HT1080 (cell line): ENCODE measurements around the gene OR1S2. TPM values are rescaled to one million over a fixed set of nuclear protein-coding genes. Genes with fewer than 3 reads are reported as not detected.
"Not testable (repeated sequence)": the region's sequence is repeated elsewhere in the genome, so short reads cannot be mapped to it uniquely, and the experiment has no call there.

Source experiments
- DNase-seq: peaks from one replicate; pipeline ENCODE4 v3.0.0-alpha.2; 2015; ENCODE audit warnings: low read depth
- polyA plus RNA-seq, 2 experiments: library from polyadenylated mRNA; depleted of rRNA; stranded (reverse); fragments of >200 nt; gene quantifications; 2 replicates each; pipeline ENCODE4 v1.2.3, GENCODE V29; 2015
- total RNA-seq: library from RNA; depleted of rRNA; stranded (reverse); fragments of >200 nt; shearing (Covaris generic); gene quantifications from 2 replicates; pipeline ENCODE4 v1.2.3, GENCODE V29; 2014; rRNA removed

The OR1S2 gene, protein sequence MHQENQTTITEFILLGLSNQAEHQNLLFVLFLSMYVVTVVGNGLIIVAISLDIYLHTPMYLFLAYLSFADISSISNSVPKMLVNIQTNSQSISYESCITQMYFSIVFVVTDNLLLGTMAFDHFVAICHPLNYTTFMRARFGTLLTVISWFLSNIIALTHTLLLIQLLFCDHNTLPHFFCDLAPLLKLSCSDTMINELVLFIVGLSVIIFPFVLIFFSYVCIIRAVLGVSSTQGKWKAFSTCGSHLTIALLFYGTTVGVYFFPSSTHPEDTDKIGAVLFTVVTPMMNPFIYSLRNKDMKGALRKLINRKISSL
- total RNA-seq: not detected in 2 replicates
- polyA plus RNA-seq (2015; cell fraction: cytosol; rRNA removed): not detected in 2 replicates
- polyA plus RNA-seq (2015; cell fraction: nucleus; rRNA removed): not detected in 2 replicates

DNA sequence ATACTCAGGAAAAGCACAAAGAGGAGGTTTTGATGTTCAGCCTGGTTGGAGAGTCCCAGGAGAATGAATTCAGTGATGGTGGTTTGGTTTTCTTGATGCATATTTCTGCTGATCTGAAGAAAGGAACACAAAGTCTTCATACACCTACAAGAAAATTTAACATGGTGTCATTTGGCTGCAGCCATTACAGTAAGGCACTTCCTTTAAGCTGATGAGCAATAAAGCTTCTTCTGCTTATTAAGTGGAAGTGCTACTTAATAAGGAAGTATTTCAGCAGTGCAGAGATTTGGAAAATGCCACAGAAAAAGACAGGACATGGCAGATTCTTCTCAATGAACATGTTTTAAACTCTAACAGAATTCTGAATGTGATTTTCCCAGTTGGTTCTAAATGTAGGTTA is at the start of gene OR1S2:
OR1S2 (minus strand) TSS at position 101 of the 400 bp plus-strand sequence; CDS start at position 101, 0 bp downstream.
- no peak for DNase-seq

DNA sequence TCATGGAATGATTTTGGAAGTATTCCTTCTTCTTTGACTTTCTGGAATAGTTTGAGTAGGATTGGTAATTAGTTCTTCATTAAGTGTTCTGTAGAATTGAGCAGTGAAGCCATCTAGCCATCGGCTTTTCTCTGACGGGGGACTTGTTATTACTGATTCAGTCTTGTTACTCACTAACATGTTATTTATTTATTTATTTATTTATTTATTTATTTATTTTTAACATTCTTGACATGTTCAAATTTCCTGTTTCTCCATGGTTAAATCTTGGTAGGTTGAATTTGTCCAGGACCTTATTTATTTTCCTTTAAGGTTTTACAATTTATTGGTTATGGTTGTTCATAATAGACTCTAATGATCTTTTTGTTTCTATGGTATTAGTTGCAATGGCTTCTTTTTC is 40.0 kb upstream of the OR1S2 start:
- DNase-seq: no peak

DNA sequence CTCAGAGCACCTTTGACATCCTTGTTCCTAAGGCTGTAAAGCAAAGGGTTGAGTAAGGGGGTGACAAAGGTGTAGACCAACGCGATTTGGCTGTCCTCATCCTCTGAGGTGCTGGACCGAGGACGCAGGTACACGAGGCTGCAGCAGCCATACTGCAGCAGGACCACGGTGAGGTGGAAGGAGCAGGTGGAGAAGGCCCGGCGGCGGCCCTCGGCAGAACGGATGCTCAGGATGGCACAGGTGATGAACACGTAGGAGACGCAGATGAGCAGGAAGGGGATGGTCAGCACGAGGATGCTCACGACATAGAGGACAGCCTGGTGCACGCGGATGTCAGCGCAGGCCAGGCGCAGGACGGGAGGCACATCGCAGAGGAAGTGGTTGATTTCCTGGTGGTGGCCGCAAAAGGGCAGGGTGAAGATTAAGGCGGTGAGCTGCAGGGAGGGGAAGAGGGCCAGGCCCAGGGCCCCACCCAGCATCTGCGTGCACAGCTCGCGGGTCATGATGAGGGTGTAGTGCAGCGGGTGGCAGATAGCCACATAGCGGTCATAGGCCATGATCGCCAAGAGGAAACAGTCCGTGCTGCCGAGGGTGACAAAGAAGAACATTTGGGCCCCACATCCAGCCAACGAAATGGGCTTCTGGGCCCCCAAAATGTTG is 24.1 kb upstream of the OR1S2 start:
- no peak for DNase-seq

DNA sequence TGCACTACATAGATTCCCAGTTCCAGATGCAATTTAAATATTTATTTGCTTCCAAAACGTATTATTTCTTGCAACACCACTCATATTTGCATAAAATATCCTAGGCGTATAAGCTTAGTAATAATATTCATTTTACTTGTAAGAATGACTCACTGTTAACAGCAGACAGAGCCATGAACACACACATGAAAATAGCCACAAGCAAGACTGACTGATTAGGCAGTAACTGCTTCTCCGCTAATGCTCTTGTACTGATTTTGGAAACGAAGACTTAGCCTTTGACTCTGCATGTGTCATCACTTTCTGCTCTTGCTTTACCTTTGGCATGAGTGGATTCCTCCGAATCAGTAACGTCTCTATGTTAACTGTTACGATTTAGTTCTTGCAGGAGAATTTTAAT is 18.8 kb upstream of the OR1S2 start:
- no peak for DNase-seq

DNA sequence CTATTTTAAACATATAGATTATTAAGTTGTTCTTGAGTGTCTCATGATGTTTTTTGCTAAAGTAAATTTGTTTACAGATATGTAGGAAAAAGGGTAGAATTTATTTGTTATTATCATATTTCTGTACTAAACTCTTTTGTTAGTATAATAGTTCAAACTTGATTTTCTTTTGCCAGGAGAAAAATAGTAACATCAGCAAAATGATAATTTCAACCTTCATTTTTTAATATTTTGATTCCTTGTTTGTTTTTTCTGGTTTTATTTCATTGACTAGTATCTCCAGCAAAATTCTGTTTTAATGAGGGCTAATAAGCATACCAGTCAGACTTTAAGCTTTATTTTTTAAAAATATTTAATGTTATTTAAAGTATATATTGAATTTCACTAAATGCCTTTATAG is 12.5 kb upstream of the OR1S2 start:
- no peak for DNase-seq

DNA sequence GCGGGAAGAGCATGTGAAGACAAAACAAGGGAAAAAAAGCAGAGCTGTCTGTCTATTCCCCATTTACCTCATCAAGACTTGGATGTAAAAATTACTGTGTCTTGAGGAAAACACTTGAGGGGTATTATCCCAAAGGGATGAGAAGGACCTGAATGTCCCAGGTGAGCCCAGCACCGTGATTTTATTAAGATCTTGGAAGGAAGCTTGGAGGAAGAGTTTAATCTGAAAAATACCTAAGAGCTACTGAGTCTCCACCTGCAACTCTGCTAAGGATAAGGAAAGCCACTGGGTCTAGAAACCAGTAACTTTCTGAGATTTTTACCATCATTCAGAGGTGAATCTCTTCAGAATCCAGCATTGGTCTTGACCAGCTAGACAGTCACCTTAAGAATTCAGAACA is 8.5 kb upstream of the OR1S2 start, which contains the start of gene OR1S1:
OR1S1 (plus strand) TSS at position 301 of the 400 bp plus-strand sequence.
- not testable (repeated sequence) for DNase-seq

DNA sequence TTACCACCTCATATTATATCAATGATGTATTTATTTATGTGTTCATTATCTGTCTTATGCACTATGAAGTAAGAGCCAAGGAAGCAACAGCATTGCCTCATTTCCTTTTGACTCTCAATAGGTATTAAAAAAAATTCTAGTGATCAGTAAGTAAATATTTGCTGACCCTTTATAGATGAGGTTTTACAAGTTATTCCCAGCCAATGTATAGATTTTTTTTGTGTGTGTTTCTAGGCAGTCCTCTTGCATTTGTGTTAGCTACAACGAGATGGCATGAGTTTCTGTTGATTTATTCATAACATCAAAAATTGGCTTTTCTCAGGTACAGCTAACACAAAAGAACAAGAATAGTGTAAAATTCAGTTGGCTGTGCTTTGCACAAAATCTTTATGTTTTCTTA is 4.7 kb downstream of the OR1S2 start:
- DNase-seq: no peak

DNA sequence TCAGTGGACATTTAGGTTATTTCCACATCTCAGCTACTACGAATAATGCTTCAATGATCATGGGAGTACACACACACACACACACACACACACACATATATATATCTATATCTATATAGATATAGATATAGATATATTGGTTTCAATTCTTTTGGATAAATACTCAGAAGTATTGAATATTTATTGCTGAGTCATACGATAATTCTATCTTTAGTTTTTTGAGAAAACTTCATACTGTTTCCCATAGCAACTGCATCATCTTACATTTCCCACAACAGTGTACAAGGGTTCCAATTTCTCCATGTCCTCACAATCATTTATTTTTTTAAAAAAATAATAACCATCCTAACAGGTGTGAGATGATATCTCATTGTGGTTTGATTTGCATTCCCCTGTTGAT is 8.0 kb downstream of the OR1S2 start:
- DNase-seq: no peak

DNA sequence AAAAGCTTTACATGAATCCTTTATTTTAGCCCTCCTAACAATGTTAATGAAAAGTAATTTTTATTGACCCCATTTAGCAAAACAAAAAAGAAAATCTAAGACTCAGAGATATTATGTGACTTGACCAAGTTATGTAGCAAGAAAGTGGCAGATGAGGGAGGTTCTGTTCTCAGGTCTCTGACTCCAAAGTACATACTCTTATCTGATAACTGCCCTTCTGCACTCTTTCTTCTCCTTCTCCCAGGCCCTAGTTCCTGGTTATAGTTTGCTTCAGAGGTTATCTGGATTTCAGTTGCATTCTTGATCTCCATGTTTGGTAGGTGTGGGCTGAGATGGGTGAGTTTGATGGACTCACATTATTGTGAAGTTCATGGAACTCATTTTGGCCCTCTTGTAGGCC is 10.6 kb downstream of the OR1S2 start:
- no peak for DNase-seq

DNA sequence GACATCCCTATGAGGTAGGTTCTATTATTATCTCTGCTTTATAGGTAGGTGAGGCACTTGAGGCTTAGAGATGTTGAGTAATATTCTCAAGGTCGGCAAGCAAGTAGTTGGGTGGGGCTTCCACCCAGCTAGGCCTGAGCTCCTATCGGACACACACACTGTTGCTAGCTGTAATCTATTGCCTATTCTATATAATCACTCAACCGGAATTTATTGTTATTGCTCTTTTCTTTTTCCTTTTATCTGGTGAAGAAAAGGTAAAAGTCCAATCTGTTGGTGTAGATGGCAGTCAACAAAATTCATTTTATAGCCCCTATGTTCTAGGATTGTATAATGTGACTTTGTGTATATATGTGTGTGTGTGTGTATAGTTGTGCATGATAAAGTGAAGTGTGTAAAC is 11.7 kb downstream of the OR1S2 start:
- DNase-seq: no peak

DNA sequence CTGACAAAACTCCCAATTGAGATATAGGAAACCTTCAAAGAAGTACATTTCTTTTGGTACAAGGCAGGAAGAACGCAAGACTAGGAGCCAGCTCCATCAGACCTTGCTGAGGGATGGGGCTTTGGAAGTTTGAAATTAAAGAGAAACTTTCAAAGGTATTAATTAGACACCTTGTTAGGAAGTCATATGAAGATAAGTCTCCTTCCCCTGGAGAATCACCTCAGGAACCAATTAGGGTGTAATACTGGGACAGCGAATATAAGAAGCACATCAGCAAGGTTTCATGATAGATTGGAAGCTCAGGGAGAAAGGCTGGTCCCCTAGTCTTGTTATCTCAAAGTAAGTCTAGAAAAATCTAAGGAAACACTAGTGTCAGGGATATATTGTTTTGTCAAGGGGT is 15.2 kb downstream of the OR1S2 start, which contains the start of gene OR9Q2:
OR9Q2 (plus strand) TSS at position 301 of the 400 bp plus-strand sequence. CDS start 1,421 bp downstream, outside the sequence.
- DNase-seq: no peak

DNA sequence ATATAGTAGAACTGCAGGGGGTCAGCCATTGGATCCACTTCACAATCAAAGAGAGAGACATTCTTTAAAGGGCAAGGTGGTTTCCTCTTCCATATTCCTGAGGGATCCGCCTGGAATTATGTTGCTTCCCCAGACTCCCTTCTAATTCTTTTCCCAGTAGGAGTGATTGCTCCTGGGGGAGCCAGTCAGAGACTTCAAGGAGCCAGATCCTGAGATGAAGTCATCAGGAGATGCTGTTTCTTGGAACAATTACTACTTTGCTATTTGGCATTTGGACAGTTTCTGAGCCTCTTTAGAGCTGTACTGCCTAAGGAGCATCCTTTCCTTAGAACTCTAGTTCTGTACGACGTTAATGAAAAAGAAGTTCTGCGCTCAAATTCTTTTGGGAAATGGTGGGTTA is 17.0 kb downstream of the OR1S2 start:
- DNase-seq: no peak

DNA sequence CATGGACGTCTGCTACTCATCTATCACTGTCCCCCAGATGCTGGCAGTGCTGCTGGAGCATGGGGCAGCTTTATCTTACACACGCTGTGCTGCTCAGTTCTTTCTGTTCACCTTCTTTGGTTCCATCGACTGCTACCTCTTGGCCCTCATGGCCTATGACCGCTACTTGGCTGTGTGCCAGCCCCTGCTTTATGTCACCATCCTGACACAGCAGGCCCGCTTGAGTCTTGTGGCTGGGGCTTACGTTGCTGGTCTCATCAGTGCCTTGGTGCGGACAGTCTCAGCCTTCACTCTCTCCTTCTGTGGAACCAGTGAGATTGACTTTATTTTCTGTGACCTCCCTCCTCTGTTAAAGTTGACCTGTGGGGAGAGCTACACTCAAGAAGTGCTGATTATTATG is 24.3 kb downstream of the OR1S2 start:
- no peak for DNase-seq

DNA sequence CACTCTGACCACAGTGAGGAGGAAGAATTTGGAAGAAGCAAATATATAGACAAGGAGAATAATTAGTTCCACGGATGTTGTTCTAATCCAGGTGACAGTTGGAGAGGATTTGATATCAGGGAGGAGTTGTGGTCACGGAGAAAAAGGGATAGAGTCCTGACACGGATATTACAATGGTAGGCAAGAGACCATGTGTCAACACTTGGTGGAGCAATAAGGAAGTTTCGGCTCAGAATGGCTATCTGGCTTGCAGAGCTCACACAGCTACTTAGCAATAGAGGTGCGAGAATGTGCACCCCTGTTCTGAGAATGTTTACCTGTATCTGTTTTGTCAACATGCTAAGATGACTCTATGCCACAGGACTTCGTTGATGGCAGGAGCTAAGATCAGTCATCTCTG is 25.5 kb downstream of the OR1S2 start:
- no peak for DNase-seq

DNA sequence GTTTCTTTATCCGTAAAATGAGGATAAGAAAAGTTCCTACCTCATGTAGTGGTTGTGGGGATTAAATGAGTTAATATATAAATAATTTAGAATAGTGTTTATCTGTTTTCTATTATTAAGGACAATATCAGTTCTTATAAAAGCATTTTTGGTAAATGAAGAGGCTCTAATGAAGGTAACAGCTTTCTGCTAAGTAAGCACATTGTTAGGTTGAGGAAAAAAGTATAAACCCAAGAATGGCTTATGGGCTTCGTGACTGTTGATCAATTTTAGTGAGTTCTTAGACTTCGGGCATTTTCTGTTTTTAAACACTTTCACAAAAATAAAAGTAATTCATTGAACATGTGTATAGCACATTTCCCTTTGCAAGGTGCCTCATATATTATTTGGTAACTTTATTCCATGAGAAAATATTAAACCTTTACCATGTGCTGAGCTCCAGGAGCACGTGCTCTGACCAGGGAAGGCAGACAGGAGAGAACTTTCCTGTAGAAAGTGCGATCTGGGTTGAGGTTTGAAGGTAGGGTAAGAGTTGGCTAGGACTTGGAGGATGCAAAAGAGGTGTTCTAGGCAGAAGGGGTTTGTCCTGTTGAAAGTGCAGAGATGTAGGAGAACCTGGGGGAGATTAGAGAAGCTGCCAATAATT is 26.4 kb downstream of the OR1S2 start:
- no peak for DNase-seq

DNA sequence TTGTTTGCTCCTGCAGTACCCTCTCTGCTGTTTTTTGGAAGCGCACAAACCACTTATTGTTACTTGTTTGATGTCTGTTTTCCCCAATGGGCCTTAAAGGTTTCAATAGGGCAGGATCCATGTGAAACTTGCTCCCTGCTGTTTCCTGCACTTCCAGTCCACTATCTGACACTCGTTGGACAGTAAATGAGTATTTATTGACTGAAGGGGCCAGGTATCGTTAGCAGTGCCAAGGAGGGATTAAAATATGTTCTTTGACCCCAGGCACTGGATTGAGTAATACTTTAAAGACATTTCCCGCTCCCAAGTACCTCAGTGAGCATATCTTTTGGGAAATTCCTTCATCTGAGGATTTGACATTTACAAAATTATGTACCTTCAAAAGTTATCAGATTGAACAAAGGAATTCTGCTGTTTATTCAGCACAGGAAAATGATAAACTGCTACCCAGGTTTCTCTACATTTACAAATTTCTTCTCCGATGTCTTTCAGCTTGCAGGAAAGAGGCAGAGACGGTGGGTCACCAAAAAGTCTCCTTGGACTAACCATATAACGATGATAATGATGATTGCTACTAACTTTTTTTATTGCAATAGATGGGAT is 38.3 kb downstream of the OR1S2 start:
- DNase-seq: no peak

DNA sequence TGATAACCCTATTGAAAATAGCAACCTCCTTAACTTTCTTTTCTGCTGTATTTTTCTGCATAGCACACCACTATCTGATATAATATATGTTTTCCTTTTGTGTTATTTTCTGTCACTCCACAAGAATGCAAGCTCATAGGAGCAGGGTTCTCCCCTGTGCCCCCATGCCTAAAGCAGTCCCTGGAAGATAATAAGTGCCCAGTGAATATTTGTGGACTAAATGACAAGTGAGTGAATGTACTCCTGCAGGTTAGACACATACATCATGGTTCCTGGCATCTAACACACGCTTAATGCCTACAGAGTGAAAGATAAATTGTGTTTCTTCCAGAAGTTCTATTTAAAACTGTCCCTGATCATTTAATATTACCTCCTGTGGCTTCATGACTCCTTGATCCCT is 39.0 kb downstream of the OR1S2 start:
- DNase-seq: no peak

DNA sequence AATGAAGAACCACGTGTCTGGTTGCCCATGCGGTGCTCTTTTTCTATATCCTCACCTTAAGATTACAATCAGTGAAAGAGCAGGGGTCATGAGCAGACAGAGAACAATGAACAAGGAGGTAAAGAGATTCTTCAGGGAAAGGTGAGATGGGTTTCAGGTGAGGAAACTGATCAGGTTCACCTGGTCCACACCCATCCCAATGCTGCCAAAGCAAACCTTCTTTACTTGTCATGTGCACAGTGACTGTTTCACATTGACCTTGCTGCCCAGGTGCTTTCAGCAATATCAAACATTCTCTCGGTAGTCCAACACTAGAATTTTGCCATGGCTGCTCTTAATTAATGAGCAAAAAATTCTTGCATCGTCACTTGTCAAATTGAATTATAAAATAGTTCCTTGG is 39.6 kb downstream of the OR1S2 start:
- DNase-seq: no peak
